AG09319 (cell line): ENCODE data around the gene SPAG9.

Experiments
- DNase-seq: peaks from one replicate; pipeline ENCODE4 v3.0.0-alpha.2; 2010; ENCODE audit warnings: low read depth; ENCODE audit errors: extremely low read depth
- TF ChIP-seq, protein P1 (sequence below): IDR thresholded peaks from 2 replicates; pipeline ENCODE4 v1.5.1; 2011; ENCODE audit warnings: low read depth, mild to moderate bottlenecking, inconsistent platforms, low read length, moderate library complexity

The SPAG9 gene

DNA sequence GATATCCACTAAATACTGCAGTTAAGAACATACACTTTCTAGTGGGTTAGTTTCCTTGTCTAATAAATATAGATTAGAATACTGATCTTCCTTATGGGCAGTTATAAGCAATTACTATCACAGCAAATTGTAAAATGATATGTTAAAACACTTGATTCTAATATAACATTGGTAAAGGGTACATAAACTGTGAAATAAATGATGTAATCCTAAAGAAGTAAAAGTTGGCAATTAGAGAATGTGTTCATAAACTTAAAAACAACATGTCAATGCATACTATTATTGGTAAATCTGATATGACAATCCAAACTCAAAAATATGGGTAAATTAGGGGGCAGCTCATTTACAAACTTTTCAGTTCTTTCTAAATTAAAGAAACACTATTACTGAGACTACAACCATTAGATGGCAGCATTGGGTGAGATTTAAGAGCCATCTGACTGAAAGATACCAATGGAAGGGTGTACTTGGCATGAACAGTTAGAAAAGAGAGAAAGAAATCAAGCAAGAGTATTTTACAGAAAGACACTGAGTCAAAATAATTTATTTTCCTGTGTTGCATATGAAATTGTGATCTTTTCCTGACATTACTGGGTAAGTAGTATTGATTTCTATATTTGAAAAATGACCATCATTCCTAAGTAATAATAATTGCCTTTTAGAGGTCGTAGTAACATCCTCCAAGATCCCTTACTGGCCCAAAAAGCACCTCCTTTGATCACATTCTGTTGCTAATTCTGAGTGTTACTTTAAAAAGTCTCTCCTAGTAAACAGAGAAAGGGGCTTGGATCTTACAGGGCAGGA, 119.6 kb downstream of the SPAG9 start:
- TF ChIP-seq, protein P1, sequence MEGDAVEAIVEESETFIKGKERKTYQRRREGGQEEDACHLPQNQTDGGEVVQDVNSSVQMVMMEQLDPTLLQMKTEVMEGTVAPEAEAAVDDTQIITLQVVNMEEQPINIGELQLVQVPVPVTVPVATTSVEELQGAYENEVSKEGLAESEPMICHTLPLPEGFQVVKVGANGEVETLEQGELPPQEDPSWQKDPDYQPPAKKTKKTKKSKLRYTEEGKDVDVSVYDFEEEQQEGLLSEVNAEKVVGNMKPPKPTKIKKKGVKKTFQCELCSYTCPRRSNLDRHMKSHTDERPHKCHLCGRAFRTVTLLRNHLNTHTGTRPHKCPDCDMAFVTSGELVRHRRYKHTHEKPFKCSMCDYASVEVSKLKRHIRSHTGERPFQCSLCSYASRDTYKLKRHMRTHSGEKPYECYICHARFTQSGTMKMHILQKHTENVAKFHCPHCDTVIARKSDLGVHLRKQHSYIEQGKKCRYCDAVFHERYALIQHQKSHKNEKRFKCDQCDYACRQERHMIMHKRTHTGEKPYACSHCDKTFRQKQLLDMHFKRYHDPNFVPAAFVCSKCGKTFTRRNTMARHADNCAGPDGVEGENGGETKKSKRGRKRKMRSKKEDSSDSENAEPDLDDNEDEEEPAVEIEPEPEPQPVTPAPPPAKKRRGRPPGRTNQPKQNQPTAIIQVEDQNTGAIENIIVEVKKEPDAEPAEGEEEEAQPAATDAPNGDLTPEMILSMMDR = peak; percentile 44
- peak; percentile 52 for DNase-seq

- TF ChIP-seq, protein P1 = no peak
- DNase-seq = no peak
Measured at GRCh38 chr17:50995668-50996067, 125.0 kb downstream of the SPAG9 start.

GRCh38 chr17:50993544-50993943, 127.1 kb downstream of the SPAG9 start:
- no peak for DNase-seq
- TF ChIP-seq, protein P1 = no peak

DNA sequence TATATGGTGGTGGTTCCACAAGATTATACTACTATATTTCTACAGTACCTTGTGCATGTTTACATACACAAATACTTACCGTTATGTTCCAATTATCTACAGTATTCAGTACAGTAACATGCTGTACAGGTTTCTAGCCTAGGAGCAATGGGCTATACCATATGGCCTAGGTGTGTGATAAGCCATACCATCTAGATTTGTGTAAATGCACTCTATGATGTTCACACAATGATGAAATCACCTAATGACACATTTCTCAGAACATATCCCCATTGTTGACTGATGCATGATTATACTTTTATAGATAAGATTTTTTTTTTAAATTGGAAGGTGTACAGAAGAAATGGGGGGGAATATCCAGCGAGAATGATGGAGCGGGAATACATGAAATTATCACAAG, 131.5 kb downstream of the SPAG9 start:
- DNase-seq = no peak
- TF ChIP-seq, protein P1 = no peak

- TF ChIP-seq, protein P1 = no peak
- DNase-seq = no peak
Measured at GRCh38 chr17:50988427-50988826, 132.2 kb downstream of the SPAG9 start.

DNA sequence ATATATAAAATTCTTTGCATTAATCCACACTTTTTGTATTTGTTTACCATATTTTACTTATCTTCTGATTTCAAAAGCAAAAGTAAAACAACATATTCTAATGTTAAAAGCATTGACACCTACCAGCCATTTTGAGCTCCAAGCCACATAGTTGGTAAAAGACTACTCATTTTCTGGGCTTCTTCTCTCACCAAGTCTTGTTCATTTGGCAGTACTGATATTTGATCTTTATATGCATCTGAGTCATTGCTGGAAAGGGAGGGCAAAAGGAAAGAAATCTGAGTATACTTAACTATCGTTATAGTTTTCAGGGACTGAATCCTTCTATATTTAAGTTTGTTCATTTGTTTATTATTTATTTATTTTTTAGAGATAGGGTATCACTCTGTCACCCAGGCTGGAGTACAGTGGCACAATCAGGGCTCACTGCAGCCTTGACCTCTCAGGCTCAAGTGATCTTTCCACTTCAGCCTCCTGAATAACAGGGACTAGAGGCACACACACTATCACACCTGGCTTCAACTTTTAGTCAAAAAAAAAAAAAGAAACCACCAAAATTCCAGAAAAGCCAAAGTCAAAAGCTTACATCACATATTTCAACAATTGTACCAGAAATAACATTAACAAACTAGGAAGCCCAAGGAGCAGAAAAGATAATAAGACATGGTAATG, 133.5 kb downstream of the SPAG9 start:
- TF ChIP-seq, protein P1 = no peak
- DNase-seq = no peak

- TF ChIP-seq, protein P1 = no peak
- DNase-seq = no peak
Measured at GRCh38 chr17:50981279-50981678, 139.4 kb downstream of the SPAG9 start.
